OCI-LY1 (cell line): ENCODE results near the gene GPRC5C.

Experiments used
- H2AFZ ChIP-seq: fragments of 200-600 bp; sonication (generic), shearing (Covaris generic); 2 replicates; pipeline ENCODE4 v1.6.0; 2014; ENCODE audit warnings: antibody characterized with exemption, mild to moderate bottlenecking, low read length
- H3F3A ChIP-seq: fragments of 200-600 bp; sonication (generic), shearing (Covaris generic); 2 replicates; pipeline ENCODE4 v1.6.0; 2014; ENCODE audit warnings: mild to moderate bottlenecking, antibody characterized with exemption, low read length, moderate library complexity; ENCODE audit not compliant: insufficient read depth
- H3K27ac ChIP-seq: fragments of 200-600 bp; sonication (generic); 2 replicates; pipeline ENCODE4 v1.5.1; 2014; ENCODE audit warnings: low read length, mixed run types, mild to moderate bottlenecking, low read depth; ENCODE audit not compliant: poor library complexity, severe bottlenecking
- H3K27me3 ChIP-seq: fragments of 200-600 bp; sonication (generic); 2 replicates; pipeline ENCODE4 v1.6.0; 2014; ENCODE audit warnings: antibody characterized with exemption, mild to moderate bottlenecking, low read length, moderate library complexity; ENCODE audit not compliant: insufficient read depth
- H3K36me3 ChIP-seq: fragments of 200-600 bp; sonication (generic); 2 replicates; pipeline ENCODE4 v1.6.1; 2014; ENCODE audit warnings: mild to moderate bottlenecking, antibody characterized with exemption, low read length, moderate library complexity, mixed read lengths; ENCODE audit not compliant: insufficient read depth
- H3K4me1 ChIP-seq: fragments of 200-600 bp; sonication (generic); 2 replicates; pipeline ENCODE4 v1.5.1; 2014; ENCODE audit warnings: mild to moderate bottlenecking, low read length, moderate library complexity; ENCODE audit not compliant: insufficient read depth, severe bottlenecking
- H3K4me2 ChIP-seq: fragments of 200-600 bp; sonication (generic), shearing (Covaris generic); 2 replicates; pipeline ENCODE4 v1.6.1; 2014; ENCODE audit warnings: low read length
- H3K4me3 ChIP-seq: fragments of 200-600 bp; sonication (generic); 2 replicates; pipeline ENCODE4 v1.5.1; 2014; ENCODE audit warnings: low read length, low read depth, mild to moderate bottlenecking, mixed read lengths; ENCODE audit not compliant: poor library complexity, severe bottlenecking
- H3K79me2 ChIP-seq: fragments of 200-600 bp; shearing (Covaris generic); 2 replicates; pipeline ENCODE4 v1.6.1; 2016; ENCODE audit warnings: mixed run types, low read length, mixed read lengths; ENCODE audit not compliant: insufficient read depth
- H3K9ac ChIP-seq: fragments of 200-600 bp; sonication (generic), shearing (Covaris generic); 2 replicates; pipeline ENCODE4 v1.6.1; 2014; ENCODE audit warnings: mild to moderate bottlenecking, low read length, mixed read lengths
- H3K9me2 ChIP-seq: fragments of 200-600 bp; sonication (generic), shearing (Covaris generic); 2 replicates; pipeline ENCODE4 v1.6.1; 2014; ENCODE audit warnings: low read depth, mild to moderate bottlenecking, low read length, mixed read lengths
- H3K9me3 ChIP-seq: fragments of 200-600 bp; shearing (Covaris generic); 2 replicates; pipeline ENCODE4 v1.6.1; 2014; ENCODE audit warnings: low read length, mixed read lengths
- H4K20me1 ChIP-seq: fragments of 200-600 bp; sonication (generic), shearing (Covaris generic); 2 replicates; pipeline ENCODE4 v1.6.0; 2016; ENCODE audit warnings: mild to moderate bottlenecking, low read length; ENCODE audit not compliant: insufficient read depth
- EZH2 ChIP-seq: fragments of 200-600 bp; sonication (generic), shearing (Covaris generic); IDR thresholded peaks from 2 replicates; pipeline ENCODE4 v1.8.0; 2017; ENCODE audit warnings: borderline replicate concordance, mixed run types, mild to moderate bottlenecking, antibody characterized with exemption, low read length, moderate library complexity, mixed read lengths
- TF ChIP-seq, protein P1 (sequence below): fragments of 200-600 bp; sonication (generic), shearing (Covaris generic); IDR thresholded peaks from 2 replicates; pipeline ENCODE4 v1.5.1; 2017; ENCODE audit warnings: mild to moderate bottlenecking, antibody characterized with exemption, low read length, moderate library complexity, mixed read lengths

GPRC5C gene

GRCh38 chr17:74491626-74492025 is 59.7 kb downstream of the GPRC5C start:
- Histone ChIP-seq H3K9me2 (no peaks in the 10 kb centered on the region), H3K4me3 (no peak overlapping the region), H3F3A (no peaks in the 10 kb centered on the region), H3K4me1 (no peaks in the 10 kb centered on the region), H3K9me3 (no peaks in the 10 kb centered on the region), H3K36me3 (no peaks in the 10 kb centered on the region), H3K9ac (no peak overlapping the region), H2AFZ (no peak overlapping the region), H3K27me3 (no peaks in the 10 kb centered on the region), H3K79me2 (no peaks in the 10 kb centered on the region), H3K27ac (no peak overlapping the region), H3K4me2 (no peak overlapping the region), H4K20me1 (no peaks in the 10 kb centered on the region)
- TF ChIP-seq, protein P1, sequence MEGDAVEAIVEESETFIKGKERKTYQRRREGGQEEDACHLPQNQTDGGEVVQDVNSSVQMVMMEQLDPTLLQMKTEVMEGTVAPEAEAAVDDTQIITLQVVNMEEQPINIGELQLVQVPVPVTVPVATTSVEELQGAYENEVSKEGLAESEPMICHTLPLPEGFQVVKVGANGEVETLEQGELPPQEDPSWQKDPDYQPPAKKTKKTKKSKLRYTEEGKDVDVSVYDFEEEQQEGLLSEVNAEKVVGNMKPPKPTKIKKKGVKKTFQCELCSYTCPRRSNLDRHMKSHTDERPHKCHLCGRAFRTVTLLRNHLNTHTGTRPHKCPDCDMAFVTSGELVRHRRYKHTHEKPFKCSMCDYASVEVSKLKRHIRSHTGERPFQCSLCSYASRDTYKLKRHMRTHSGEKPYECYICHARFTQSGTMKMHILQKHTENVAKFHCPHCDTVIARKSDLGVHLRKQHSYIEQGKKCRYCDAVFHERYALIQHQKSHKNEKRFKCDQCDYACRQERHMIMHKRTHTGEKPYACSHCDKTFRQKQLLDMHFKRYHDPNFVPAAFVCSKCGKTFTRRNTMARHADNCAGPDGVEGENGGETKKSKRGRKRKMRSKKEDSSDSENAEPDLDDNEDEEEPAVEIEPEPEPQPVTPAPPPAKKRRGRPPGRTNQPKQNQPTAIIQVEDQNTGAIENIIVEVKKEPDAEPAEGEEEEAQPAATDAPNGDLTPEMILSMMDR, result no peak

DNA sequence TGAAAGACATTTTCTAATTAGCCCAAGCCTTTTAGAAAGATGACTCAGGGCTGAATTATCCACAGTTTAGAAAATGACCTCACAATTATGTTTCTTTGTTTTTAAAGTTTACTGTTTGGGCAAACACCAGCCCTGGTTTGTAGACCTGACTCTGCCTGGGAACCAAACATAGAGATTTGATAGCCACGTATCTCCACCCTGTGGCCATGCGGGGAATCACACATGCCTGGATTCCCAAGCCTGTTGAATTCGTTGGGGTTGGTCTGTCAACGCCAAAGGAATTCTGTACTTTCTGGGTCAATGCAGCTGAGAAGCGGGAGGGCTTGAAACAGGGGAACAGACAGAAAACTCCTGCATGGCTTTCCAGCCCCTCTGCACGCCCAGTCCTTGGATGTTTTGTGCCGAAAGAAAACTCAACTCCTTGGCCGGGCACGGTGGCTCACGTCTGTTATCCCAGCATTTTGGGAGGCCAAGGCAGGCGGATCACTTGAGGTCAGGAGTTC is 61.5 kb downstream of the GPRC5C start:
- Histone ChIP-seq H2AFZ (no peak overlapping the region), H3K4me3 (no peak overlapping the region), H3K9me2 (no peaks in the 10 kb centered on the region), H3K27me3 (no peaks in the 10 kb centered on the region), H3K27ac (no peak overlapping the region), H3K9ac (no peak overlapping the region), H3K36me3 (no peaks in the 10 kb centered on the region), H3F3A (no peaks in the 10 kb centered on the region), H4K20me1 (no peaks in the 10 kb centered on the region), H3K4me1 (no peaks in the 10 kb centered on the region), H3K9me3 (no peaks in the 10 kb centered on the region), H3K4me2 (no peak overlapping the region), H3K79me2 (no peaks in the 10 kb centered on the region)
- TF ChIP-seq, protein P1, result peak; percentile 80
- no peak for TF ChIP-seq EZH2
